H4 (cell line): ENCODE measurements around the gene FAM13C. TPM values are rescaled to one million over a fixed set of nuclear protein-coding genes. Genes with fewer than 3 reads are reported as not detected.
"Not testable (repeated sequence)": the region's sequence is repeated elsewhere in the genome, so short reads cannot be mapped to it uniquely, and the experiment has no call there.

Experiments used
- DNase-seq: peaks from one replicate; pipeline ENCODE4 v3.0.0-alpha.2; 2015; ENCODE audit warnings: low spot score
- total RNA-seq: library from RNA; depleted of rRNA; stranded (reverse); fragments of >200 nt; shearing (Covaris generic); gene quantifications from 2 replicates; pipeline ENCODE4 v1.2.3, GENCODE V29; 2014; rRNA removed

Gene FAM13C
- 3.9 and 8.1 TPM in 2 replicates for total RNA-seq

- DNase-seq = peak; percentile 55
Measured at GRCh38 chr10:59362144-59362958, at the start of gene FAM13C. FAM13C (minus strand) TSS chr10:59362549; CDS start chr10:59362460, 89 bp downstream.

- DNase-seq = no peak
Measured at GRCh38 chr10:59405235-59405634, 42.9 kb upstream of the FAM13C start.

GRCh38 chr10:59400214-59400613 is 37.9 kb upstream of the FAM13C start:
- no peak for DNase-seq

GRCh38 chr10:59399329-59399728 is 37.0 kb upstream of the FAM13C start:
- DNase-seq = not testable (repeated sequence)

- DNase-seq = no peak
Measured at GRCh38 chr10:59397961-59398360, 35.6 kb upstream of the FAM13C start.

GRCh38 chr10:59395984-59396383 is 33.6 kb upstream of the FAM13C start:
- DNase-seq = no peak

GRCh38 chr10:59393349-59393748 is 31.0 kb upstream of the FAM13C start:
- DNase-seq = no peak

GRCh38 chr10:59391060-59391459 is 28.7 kb upstream of the FAM13C start:
- DNase-seq = no peak

GRCh38 chr10:59388671-59388976 is 26.3 kb upstream of the FAM13C start:
- DNase-seq = no peak

GRCh38 chr10:59387951-59388670 is 25.8 kb upstream of the FAM13C start:
- DNase-seq = peak; percentile 96

- DNase-seq = no peak
Measured at GRCh38 chr10:59384761-59385160, 22.4 kb upstream of the FAM13C start.

GRCh38 chr10:59383908-59384307 is 21.6 kb upstream of the FAM13C start:
- DNase-seq = no peak

GRCh38 chr10:59383436-59383835 is 21.1 kb upstream of the FAM13C start:
- no peak for DNase-seq

GRCh38 chr10:59382831-59383295 is 20.5 kb upstream of the FAM13C start:
- peak; percentile 63 for DNase-seq

GRCh38 chr10:59381687-59382086 is 19.3 kb upstream of the FAM13C start:
- DNase-seq = no peak

GRCh38 chr10:59376846-59377245 is 14.5 kb upstream of the FAM13C start:
- DNase-seq = no peak

- DNase-seq = no peak
Measured at GRCh38 chr10:59375990-59376389, 13.6 kb upstream of the FAM13C start.

GRCh38 chr10:59374916-59375315 is 12.6 kb upstream of the FAM13C start:
- no peak for DNase-seq

GRCh38 chr10:59373071-59373470 is 10.7 kb upstream of the FAM13C start:
- no peak for DNase-seq

GRCh38 chr10:59372543-59372942 is 10.2 kb upstream of the FAM13C start:
- no peak for DNase-seq

- no peak for DNase-seq
Measured at GRCh38 chr10:59366290-59366689, 3.9 kb upstream of the FAM13C start.

- DNase-seq = no peak
Measured at GRCh38 chr10:59363446-59363958, 1.2 kb upstream of the FAM13C start.

- no peak for DNase-seq
Measured at GRCh38 chr10:59362959-59363381, 621 bp upstream of the FAM13C start.
